SKM-1 (cell line): ENCODE results near the gene PRTN3.
"Not testable (repeated sequence)": the region's sequence is repeated elsewhere in the genome, so short reads cannot be mapped to it uniquely, and the experiment has no call there.

ENCODE experiments used
- DNase-seq: peaks from one replicate; lab custom pipeline; 2025; ENCODE audit not compliant: unreplicated experiment; lab: John Stamatoyannopoulos, UW

PRTN3 gene

DNA sequence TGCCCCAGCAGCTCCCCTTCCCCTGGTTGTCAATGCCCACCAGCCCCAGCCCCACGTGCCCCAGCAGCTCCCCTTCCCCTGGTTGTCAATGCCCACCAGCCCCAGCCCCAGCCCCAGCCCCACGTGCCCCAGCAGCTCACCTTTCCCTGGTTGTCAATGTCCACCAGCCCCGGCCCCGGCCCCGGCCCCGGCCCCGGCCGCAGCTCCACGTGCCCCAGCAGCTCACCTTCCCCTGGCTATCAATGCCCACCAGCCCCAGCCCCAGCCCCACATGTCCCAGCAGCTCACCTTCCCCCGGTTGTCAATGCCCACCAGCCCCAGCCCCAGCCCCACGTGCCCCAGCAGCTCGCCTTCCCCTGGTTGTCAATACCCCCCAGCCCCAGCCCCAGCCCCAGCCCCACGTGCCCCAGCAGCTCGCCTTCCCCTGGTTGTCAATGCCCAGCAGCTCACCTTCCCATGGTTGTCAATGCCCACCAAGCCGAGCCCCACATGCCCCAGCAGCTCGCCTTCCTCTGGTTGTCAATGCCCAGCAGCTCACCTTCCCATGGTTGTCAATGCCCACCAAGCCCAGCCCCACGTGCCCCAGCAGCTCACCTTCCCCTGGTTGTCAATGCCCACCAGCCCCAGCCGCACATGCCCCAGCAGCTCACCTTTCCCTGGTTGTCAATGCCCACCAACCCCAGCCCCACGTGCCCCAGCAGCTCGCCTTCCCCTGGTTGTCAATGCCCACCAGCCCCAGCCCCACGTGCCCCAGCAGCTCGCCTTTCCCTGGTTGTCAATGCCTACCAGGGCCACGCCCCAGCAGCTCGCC, 38.2 kb downstream of the PRTN3 start:
- not testable (repeated sequence) for DNase-seq

DNA sequence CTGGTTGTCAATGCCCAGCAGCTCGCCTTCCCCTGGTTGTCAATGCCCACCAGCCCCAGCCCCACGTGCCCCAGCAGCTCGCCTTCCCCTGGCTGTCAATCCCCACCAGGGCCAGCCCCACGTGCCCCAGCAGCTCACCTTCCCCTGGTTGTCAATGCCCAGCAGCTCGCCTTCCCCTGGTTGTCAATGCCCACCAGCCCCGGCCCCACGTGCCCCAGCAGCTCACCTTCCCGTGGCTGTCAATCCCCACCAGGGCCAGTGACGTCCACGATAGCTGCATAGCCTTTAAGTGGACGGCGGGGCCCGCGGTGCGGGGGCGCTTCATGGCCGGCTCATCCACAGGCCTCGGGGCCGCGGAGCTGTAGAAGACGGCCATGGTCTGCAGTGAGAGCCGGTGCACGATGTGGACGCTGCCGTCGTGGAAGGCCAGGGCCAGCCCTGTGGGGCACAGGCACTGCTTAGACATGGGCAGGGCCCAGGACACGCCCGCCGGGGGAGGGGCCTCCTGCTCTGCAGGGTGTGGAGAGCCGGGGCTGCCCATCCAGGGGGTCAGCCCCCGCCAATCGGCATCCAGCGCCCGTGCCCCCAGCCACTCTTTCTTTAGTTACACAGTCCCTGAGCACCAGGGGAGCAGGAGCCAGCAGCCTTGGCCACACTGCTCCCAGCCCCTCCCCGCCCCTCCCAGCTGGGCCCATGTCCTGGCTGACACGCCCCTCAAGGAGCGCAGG, 39.1 kb downstream of the PRTN3 start:
- no peak for DNase-seq

DNA sequence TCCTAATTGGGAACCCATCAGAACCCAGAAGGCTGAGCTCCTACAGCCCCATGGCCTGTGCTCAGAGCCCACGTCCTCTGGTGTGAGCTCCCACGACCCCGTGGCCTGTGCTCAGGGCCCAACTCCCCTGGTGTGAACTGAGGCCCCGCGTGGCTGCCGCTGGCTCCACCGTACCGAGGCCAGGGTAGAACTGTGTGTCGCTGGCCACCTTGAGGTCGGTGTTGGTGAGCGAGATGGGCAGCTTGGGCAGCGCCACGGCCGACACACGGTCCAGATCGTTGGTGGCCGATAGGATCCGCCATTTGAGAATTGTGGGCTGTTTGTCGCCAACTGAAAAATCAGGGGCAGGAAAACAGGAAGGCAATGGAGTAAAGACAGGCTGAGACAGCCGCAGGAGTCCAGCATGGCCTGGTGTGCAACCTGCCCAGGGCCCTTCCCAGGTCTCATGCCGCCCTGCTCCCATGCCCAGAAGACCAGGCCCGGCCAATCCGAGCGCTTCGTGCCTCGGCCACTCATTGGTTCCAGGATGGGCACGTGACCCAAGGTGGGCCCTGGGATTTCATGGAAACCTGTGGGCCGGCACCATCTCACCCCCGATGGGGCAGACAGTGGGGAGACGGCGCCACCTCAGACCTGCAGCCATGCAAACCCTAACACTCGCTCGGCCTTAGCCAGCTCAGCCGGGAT, 40.7 kb downstream of the PRTN3 start:
- DNase-seq = no peak

DNA sequence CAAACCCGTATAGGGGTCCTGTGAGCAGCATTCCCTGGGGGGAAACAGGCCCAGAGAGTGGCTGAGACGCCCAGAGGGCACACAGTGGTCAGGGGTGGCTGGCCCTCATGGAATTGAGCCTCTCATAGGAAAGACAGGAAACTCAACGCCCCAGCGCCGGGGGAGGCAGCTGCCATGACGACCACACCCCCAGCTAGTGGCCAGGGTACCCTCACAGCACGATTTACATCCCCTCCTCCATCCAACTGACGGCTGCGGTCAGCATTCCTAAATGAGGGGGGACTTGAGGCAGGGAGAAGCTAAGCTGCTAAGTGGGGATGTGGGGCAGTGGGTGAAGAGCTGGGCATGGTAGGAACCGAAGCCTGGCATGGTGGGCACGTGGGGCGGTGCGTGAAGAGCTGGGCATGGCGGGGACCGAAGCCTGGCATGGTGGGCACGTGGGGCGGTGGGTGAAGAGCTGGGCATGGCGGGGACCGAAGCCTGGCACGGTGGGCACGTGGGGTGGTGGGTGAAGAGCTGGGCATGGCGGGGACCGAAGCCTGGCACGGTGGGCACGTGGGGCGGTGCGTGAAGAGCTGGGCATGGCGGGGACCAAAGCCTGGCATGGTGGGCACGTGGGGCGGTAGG, 42.2 kb downstream of the PRTN3 start:
- no peak for DNase-seq

DNA sequence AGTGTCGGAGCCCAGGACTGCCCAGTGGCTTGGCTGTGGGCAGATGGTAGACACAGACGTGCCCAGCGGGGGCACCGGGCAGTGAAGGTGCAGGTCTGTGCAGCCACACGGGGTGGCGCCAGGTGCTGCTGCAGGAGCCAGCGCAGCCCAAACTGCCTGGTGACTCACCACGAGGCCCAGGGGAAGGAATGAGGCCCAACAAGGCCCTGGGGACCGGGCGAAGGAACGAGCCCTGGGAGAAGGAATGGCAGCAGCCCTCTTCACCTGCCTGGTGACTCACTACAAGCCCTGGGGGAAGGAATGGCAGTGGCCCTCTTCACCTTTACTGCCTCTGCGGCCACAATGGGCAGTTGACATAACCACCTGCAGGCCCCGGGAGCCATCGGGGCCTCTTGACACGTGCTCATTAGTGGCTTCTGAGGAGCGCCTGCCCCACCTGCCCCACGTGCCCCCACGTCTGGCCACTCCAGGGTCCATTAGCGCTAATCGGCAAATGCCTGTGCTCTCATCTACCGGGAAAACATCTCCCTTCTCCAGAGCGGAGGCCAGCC, 42.9 kb downstream of the PRTN3 start:
- no peak for DNase-seq

- no peak for DNase-seq
Measured at GRCh38 chr19:884420-885211, 43.8 kb downstream of the PRTN3 start.

DNA sequence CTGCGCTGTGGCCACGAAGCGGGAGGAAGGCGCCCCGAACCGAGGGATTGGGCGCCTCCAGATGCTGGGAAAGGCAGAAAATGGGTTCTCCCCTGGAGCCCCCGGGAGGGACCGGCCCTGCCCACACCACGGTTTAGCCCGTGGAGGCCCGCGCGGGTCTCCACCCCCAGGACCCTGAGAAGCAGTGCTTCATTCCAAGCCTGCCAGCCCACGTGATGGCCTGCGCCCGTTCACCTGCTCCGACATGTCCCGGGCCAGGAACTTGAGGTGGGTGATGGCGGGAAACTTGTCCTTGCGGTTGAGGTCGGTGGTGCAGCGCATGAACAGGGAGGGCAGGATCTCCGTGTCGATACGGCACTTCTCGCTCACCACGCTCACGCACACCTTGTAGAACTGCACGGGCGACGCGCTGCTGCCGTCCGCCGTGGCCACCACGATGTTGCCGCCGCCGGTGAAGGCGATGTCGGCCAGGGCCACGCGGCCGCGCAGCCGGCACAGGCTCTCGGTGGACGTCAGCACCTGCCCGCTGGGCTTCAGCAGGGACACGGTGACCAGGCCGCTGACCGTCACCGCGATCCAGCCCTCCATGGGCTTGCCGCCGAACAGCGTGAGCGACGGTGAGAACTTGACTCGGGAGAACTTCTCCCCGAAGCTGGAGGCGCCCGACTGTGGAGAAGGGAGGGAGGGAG, 44.9 kb downstream of the PRTN3 start:
- DNase-seq = no peak

GRCh38 chr19:887072-887471, 46.3 kb downstream of the PRTN3 start:
- no peak for DNase-seq

GRCh38 chr19:887599-887998, 46.8 kb downstream of the PRTN3 start:
- no peak for DNase-seq

DNA sequence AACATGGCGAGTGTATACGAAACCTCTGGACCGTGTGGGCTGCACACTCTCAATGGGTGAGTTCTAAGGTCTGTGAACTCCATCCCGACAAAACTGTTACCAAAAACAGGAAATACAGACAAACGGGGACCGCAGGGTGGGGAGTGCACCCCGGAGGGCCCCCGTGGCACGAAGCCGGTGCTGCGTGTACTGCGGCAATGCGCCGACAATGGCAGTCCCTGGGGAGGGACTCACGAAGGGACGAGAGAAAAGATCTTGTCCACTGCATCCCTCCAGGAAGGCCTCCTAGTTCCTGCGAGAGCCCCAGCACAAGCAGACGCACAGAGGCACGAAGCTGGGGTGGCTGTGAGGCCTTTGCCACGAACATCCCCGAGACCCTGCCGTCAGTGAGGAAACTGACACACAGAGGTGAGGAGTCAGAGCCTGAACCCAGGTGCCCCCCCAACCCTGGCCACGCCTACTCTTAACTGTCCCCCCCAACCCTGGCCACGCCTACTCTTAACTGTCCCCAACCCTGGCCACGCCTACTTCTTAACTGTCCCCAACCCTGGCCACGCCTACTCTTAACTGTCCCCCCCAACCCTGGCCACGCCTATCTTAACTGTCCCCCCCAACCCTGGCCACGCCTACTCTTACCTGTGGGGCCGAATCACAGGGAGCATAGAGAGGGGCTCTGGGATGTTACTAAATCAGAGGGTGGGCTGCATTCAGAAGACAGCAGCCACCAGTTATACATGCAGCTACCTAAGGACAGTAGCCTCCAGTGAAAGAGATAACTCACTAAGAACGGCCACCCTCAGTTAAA, 48.0 kb downstream of the PRTN3 start:
- no peak for DNase-seq

GRCh38 chr19:889662-890295, 49.0 kb downstream of the PRTN3 start:
- DNase-seq = no peak

GRCh38 chr19:890831-891230, 50.0 kb downstream of the PRTN3 start:
- DNase-seq = no peak

- not testable (repeated sequence) for DNase-seq
Measured at GRCh38 chr19:891421-892200, 50.8 kb downstream of the PRTN3 start.

DNA sequence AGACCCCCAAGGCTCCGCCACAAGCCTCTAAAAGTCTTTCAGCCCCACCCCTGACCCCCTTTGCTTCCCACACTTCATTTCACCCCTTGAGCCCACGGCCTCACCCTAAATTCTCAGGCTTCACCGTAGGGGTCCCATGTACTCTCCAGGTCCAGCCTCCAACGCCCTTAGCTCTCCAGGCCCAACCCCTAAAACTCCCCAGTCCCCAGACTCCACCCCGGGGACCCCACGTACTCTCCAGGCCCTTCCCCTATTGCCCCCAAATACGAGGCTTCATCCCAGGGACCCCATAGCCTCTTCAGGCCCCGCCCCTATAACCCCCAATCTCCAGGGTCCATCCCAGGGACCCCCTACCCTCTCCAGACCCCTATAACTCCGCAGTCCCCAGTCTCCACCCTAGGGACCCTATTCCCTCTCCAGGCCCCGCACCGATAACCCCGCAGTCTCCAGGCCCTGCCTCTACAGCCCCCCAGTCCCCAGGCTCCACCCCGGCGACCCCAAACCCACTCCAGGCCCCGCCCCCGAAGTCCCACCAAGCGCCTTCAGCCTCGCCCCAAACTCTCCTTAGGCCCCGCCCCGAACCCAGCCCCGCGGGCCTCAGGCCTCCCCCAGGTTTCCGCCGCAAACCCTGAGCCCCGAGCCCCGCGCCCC, 51.6 kb downstream of the PRTN3 start:
- no peak for DNase-seq

DNA sequence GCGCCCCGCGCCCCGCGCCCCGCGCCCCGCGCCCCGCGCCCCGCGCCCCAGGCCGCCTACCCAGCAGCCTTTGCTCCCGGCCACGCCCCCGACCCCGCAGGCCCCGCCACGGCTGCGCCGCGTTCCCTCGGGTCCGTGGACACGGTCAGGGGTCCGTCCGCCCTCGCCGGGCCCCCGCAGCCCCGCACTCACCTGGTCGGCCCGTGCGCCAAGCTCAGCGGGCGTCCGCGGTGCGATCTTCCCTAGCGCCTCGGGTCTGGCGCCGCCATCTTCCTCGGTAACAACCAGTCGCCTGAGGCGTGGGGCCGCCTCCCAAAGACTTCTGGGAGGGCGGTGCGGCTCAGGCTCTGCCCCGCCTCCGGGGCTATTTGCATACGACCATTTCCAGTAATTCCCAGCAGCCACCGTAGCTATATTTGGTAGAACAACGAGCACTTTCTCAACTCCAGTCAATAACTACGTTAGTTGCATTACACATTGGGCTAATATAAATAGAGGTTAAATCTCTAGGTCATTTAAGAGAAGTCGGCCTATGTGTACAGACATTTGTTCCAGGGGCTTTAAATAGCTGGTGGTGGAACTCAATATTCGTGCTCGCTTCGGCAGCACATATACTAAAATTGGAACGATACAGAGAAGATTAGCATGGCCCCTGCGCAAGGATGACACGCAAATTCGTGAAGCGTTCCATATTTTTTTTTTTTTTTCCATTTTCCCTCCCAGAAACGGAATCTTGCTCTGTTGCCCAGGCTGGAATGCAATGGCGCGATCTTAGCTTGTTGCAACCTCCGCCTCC, 52.3 kb downstream of the PRTN3 start, which contains the start of the genes MED16 and RNU6-9:
MED16 (minus strand) TSS at position 294 of the 796 bp plus-strand sequence. CDS start 2,056 bp downstream, outside the sequence.
RNU6-9 (plus strand) TSS at position 591 of the 796 bp plus-strand sequence.
- peak; percentile 88 for DNase-seq

DNA sequence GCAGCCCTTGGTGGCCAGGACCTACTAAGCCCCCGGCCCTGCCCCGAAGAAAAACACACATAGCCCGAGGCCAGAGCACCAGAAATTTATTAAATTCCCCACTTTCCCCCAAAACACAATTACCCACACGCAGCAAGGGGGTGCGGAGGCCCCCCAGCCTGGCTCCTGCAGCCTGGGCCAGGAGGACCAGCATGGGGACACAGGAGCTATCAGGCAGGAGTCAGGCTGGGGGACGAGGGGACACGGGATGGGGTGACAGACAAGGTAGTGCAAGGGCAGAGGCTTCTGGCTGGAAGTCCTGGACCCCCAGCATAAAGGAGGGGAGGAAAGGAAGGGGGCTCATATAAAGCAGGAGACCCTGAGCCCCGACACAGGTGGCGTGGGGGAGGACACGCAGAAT, 55.6 kb downstream of the PRTN3 start:
- no peak for DNase-seq
